DMS 273 (cell line): Measurements from ENCODE around the gene DNAJC9.

Experiments used
- DNase-seq: peaks from one replicate; lab custom pipeline; 2025; ENCODE audit not compliant: unreplicated experiment; lab: John Stamatoyannopoulos, UW

DNAJC9 gene

GRCh38 chr10:73239908-73240307, 7.1 kb downstream of the DNAJC9 start:
- no peak for DNase-seq

DNA sequence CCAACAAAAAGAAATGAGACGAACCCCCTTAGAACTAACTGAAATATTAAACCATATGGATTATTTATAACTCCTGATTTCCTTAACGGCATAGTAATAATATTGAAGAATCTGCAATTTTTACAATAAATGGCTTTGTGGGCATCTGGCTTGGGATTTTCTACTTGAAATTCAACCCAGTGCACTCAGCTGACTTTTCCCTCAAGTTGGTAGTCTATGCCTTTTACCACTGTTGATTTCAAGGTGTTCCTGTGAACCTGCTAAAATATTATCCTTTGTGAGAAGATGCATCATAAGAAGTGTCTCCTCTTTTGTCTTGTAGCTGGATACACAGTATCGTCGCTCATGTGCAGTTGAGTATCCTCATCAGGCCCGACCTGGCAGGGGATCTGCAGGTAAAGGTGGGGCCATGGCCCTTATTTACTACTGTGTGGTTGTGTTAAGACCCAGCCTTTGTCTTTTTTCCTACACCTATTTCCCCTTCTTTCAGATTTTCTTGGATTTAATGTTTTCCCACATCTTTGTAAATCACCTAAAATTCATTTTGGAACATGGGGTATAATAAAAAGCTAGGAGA, 8.0 kb downstream of the DNAJC9 start:
- no peak for DNase-seq

GRCh38 chr10:73234695-73235094, 12.4 kb downstream of the DNAJC9 start:
- no peak for DNase-seq

DNA sequence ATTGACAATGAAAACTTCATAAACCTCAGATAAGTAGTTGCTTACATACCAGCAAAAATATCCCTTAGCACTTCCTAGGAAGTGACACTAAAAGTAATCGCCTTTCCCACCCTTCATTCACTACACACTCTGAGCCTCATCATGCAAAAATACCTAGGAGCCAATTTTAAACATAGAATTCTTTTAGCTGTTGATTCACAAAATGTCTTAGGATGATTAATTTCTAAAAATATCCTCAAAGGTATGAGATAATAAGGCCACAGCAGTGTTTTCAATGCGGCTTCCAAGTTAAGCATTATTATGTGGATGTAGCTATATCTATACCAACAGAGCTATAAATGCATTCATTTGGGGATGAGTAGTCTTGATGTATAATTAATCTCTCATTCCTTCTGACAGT, 13.2 kb downstream of the DNAJC9 start:
- DNase-seq: no peak

DNA sequence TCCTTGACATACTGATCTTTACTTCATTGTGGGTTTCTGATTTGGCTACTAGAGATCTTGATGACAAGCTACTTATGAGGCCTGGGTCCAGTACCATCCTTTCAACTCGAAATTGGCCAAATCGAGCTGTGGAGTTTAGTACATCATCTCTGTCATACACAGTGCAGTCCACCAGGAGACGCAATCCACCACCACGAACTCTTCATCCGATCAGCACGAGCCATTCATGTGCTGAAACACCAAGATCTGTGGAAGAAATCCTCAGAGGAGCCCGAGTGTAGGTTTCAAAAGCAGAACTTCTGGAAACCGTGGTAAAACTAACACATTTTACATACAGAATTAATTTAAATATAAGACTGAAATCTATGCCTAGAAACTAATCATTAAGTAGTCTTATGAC, 14.2 kb downstream of the DNAJC9 start:
- DNase-seq: peak; percentile 19

DNA sequence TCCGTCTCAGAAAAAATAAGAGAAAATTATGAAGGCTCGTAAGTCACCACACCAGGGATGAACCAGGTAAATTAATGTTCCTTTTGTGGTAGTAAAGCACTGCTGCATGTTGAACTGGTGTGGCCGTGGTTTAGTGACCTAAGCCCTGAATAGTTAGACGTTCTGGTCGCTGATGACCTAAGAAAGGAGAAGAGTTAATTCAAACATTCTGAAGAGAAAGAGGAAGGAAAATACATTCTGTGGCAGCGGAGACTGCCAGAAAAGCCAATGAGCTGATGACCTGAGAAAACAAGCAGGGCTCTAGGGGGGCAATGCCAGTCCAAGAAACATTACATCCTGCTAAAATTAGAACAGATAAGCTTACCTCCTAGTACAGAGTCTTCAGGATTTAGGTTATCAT, 17.5 kb downstream of the DNAJC9 start:
- DNase-seq: no peak

DNA sequence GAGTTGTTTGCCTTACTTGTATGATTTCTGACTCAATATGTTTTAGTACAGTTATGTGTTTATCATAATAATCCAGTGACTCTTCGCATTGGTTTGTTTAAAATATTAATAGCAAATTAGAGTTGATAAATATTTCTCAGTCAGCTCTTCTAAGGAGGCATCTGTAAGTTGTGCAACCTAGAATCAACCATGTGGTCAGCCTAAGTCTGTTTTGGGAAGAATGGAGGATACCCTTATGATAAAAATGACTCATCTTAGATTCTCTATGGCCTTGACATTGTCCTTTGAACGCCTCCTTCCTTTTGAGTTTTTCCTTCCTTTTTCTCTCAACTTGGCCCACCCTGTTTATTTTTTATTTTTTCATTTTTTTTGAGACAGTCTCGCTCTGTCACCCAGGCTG, 18.8 kb downstream of the DNAJC9 start:
- DNase-seq: no peak

GRCh38 chr10:73226663-73227062, 20.4 kb downstream of the DNAJC9 start:
- no peak for DNase-seq

GRCh38 chr10:73225518-73225917, 21.5 kb downstream of the DNAJC9 start:
- no peak for DNase-seq

DNA sequence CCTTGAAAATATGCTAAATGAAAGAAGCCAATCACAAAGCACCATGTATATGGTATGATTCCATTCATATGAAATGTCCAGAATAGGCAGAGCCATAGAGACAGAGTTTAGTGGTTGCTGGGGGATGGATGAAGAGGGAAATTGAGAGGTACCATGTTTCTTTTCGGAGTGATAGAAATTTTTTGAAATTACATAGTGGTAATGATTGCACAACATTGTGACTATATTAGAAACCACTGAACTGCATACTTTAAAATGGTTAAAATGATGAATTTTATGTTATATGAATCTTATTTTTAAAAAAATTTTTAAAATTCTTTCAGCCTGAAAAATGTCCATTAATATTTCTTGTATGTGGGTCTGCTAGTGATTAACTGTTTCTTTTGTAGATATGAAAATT, 26.1 kb downstream of the DNAJC9 start:
- no peak for DNase-seq

DNA sequence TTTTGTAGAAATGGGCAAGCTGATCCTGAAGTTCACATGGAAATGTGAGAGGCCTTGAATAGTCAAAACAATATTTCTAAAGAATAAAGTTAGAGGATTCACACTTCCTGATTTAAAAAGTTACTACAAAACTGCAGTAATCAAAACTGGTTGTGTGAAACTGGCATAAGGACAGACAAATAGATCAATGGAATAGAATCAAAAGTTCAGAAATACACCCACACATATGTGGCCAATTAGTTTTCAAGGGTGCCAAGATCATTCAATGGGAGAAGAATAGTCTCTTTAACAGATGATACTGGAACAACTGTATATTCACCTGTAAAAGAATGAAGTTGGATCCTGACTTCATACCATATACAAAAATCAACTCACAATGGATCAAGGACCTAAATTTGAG, 27.7 kb downstream of the DNAJC9 start:
- no peak for DNase-seq

DNA sequence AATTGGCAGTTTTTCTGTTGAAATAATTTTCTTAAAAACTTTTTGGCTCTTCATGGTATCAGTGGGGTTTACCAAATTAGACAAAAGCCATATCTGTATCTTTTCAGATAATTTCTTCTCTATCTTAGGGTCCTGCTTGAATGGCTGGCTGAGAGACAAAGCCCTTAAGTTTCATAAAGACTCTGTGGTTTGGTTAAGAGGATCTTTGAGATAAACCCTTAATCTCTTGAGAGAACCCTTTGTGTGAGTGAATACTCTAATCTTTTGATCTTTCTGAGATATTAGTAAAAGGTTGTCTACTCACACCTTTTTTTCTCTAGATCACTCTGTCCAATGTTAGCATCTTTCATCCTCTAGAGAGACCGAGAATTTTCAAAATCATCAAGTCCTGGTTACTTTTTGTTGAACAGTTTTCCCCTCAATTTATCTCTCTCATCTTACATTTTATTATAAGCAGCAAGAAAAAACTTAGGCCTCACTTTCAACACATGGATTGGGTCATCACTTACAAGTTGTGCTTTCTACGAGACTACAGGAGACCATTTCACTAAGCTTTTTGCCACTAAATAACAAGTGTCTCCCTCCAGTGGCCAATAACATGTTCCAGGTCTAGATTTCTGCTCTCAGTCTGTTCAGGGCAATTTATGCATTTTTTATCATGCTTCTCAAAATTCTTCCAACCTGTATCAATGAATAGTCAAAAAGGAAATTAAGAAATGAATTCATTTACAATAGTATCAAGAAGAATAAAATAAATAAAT, 28.4 kb downstream of the DNAJC9 start:
- DNase-seq: peak; percentile 18

DNA sequence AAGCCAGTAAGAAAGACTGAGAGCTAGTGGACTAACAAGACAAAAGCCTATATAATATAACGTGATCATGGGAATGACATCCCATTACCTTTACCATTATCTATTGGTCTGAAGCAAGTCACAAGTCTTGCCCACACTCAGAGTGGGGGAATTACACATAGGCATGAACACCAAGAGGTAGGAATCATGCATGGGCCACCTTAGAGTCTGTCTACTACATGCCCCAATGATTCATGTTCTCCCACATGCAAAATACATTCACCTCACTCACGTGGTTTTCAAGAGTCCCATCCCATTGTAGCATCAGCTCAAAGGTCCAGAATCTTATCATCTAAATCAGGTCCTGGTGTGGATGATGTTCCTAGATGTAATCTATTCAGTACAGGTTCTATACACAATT, 29.4 kb downstream of the DNAJC9 start:
- DNase-seq: no peak

- DNase-seq: no peak
These were observed 31.3 kb downstream of the DNAJC9 start for GRCh38 chr10:73215749-73216148.

DNA sequence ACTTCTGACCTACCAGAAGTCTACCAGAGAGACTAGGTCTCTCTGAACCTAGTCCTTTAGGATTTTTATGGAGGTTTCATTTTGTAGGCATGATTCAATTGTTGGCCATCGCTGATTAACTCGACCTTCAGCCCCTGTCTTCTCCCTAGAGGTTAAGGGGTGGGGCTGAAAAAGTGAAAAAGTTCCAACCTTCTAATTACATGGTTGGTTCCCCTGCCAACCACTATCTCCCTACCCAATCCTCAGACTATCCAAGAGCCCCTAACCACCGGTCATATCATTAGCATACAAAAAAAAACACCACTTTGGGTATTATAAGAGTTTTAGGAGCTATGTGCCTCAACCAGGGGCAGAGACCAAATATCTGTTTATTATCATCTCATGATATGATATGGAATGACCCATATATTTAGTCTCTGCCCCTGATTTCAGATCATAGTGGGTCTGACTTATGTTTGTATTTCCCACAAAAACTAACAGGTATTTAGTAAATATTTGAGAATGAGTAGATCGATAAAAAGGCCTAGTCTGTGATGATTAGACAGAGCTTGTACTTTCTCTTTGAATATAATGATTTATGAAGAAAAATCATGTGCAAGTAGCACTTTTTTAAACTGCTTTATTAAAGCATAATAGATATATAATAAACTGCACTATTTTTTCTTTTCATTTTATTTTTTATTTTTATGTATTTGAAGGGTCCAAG, 35.8 kb downstream of the DNAJC9 start:
- DNase-seq: no peak

DNA sequence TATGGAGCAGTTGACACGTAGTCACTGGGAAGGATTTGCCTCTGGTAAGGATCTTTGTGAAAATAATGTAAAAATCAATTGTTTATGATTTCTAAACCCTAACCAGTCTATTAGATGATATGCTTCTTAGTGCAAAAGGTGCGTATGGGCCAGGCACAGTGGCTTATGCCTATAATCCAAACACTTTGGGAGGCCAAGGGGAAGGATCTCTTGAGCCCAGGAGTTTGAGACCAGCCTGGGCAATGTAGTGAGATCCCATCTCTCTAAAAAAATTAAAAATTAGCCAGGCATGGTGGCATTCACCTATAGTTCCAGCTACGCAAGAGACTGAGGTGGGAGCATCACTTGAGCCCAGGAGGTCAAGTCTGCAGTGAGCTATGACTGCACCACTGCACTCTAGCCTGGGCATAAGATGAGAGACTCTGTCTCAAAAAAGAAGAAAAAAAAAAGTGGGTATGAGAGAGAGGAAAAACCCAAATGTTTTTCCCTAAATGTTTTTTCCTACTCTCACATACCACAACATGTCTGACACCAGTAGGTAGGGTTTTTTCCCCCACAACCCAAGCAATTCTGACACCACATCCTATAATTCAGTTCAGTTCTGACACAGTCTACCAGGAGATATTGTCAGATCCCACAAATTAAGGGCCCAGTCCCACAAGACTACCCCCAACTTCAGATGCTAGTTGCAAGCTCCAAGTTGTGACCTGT, 36.5 kb downstream of the DNAJC9 start:
- no peak for DNase-seq

DNA sequence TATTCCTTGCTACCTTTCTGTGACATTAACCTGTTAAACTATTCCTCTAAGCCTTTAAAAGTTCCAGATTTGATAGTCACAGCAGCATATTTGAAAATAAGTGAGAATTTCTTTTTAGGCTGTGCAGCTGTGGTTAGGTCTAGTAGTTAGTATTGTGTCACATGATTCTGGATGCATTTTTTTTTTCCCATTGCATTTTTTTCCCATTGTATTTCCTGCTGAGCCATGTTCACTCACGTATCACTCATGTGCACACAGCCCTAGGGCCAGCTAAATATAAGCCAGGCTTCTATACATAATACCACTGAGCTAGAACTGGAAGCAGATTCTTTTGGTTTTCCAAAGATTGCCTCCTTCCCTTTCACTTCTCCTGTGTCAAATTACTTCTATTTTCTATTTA, 37.4 kb downstream of the DNAJC9 start:
- DNase-seq: no peak

DNA sequence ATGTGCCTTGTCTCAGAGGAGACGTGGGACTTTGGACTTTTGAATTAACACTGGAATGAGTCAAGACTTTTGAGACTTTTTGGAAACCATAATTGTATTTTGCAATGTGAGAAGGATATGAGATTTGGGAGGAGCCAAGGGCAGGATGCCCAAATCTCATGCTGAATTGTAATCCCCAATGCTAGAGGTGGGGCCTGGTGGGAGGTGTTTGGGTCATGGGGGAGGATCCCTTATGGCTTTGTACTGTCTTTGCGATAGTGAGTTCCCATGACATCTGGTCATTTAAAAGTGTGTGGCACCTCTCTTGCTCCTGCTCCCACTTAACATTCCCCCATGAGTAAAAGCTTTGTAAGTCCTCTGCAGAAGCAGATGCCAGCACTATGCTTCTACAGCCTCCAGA, 39.2 kb downstream of the DNAJC9 start:
- no peak for DNase-seq

GRCh38 chr10:73206385-73206784, 40.7 kb downstream of the DNAJC9 start:
- DNase-seq: no peak

- DNase-seq: no peak
These were observed 41.2 kb downstream of the DNAJC9 start for GRCh38 chr10:73205890-73206289.

DNA sequence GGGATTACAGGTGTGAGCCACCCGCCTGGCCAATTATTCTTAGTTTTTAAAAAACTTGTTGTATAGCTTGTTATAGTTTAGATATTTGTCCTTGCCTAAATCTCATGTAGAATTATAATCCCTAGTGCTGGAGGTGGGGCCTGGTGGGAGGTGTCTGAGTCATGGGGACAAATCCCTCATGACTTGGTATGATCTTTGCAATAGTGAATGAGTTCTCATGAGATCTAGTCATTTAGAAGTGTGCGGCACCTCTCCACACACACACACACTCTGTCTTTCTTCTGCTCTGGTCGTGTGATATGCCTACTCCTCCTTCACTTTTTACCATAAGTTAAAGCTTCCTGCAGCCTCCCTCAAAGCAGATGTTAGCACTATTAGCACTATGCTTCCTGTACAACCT, 42.0 kb downstream of the DNAJC9 start:
- DNase-seq: no peak
